Neural crest cell (in vitro differentiated cells): ENCODE measurements around the gene MTFP1. TPM values are rescaled to one million over a fixed set of nuclear protein-coding genes. Genes with fewer than 3 reads are reported as not detected.

ENCODE experiments used
- DNase-seq: peaks from one replicate; pipeline ENCODE4 v3.0.0; 2021; ENCODE audit warnings: low read depth, mixed read lengths, low spot score
- H3K27ac Mint-ChIP-seq: one replicate; pipeline ENCODE4 v1.8.0; 2021; ENCODE audit warnings: mild to moderate bottlenecking, mixed read lengths; ENCODE audit not compliant: unreplicated experiment
- H3K27me3 Mint-ChIP-seq: 2 replicates; pipeline ENCODE4 v1.8.0; 2021; ENCODE audit warnings: low read depth, mild to moderate bottlenecking, mixed read lengths
- H3K36me3 Mint-ChIP-seq: 2 replicates; pipeline ENCODE4 v1.8.0; 2021; ENCODE audit warnings: low read depth, mild to moderate bottlenecking, mixed read lengths
- H3K4me1 Mint-ChIP-seq: 2 replicates; pipeline ENCODE4 v1.8.0; 2021; ENCODE audit warnings: mixed read lengths
- H3K4me3 Mint-ChIP-seq: one replicate; pipeline ENCODE4 v1.8.0; 2021; ENCODE audit warnings: mild to moderate bottlenecking, mixed read lengths
- H3K9me3 Mint-ChIP-seq: 2 replicates; pipeline ENCODE4 v1.8.0; 2021; ENCODE audit warnings: mixed read lengths
- total RNA-seq: library from RNA; stranded (reverse); gene quantifications from 2 replicates; pipeline ENCODE4 v1.2.1, GENCODE V29; 2021
- TF ChIP-seq, protein P1 (sequence below): fragments of 200-600 bp; sonication (generic); conservative IDR thresholded peaks from 2 replicates; pipeline ENCODE4 v1.5.0; 2021; ENCODE audit warnings: antibody characterized with exemption, mild to moderate bottlenecking

MTFP1 gene
- total RNA-seq, 1 donor from 2014 or later: 37.4 TPM

DNA sequence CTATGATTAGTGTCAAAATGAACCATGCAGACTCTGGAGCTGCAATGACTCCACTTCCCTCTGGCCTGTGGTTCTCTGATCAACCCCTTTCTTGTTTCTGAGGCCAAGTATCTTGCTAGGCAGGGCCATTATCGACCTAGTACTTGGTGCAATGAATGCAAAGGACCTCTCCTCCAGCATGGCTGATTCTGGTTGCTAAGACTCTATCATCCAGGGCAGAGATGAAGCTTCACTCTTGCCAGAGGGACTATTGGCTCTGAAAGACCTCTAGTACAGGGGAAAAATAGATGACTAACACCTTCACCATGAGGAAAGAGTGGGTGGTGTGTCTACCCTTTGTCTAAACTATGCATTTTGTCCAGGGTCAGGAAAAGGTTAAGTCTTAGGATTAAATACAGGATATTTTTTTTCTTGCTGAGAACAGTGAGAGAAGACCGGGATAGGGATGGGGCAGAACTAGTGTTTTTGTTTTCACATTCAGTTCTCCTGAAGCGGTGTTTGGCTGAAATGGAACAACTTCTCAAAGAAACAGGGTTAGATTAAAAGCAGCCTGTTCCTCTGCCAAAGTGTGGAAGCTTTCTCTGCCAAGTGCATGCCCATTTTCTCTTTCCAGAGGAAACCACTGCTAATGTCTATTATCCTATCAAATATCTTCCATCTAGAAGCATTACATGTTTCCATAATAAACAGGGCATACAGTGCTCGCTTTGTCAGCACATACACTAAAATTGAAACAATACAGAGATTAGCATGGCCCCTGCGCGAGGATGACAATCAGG is 5.0 kb upstream of the MTFP1 start:
- no peaks in the 10 kb centered on the region for H3K27me3 Mint-ChIP-seq
- DNase-seq: no peak
- no peaks in the 10 kb centered on the region for H3K36me3 Mint-ChIP-seq
- H3K4me3 Mint-ChIP-seq: peak overlapping the region; percentile 31
- TF ChIP-seq, protein P1, sequence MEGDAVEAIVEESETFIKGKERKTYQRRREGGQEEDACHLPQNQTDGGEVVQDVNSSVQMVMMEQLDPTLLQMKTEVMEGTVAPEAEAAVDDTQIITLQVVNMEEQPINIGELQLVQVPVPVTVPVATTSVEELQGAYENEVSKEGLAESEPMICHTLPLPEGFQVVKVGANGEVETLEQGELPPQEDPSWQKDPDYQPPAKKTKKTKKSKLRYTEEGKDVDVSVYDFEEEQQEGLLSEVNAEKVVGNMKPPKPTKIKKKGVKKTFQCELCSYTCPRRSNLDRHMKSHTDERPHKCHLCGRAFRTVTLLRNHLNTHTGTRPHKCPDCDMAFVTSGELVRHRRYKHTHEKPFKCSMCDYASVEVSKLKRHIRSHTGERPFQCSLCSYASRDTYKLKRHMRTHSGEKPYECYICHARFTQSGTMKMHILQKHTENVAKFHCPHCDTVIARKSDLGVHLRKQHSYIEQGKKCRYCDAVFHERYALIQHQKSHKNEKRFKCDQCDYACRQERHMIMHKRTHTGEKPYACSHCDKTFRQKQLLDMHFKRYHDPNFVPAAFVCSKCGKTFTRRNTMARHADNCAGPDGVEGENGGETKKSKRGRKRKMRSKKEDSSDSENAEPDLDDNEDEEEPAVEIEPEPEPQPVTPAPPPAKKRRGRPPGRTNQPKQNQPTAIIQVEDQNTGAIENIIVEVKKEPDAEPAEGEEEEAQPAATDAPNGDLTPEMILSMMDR: no peak
- H3K4me1 Mint-ChIP-seq: peaks cover 45% of the 10 kb centered on the region
- H3K27ac Mint-ChIP-seq: no peak overlapping the region
- H3K9me3 Mint-ChIP-seq: no peaks in the 10 kb centered on the region

DNA sequence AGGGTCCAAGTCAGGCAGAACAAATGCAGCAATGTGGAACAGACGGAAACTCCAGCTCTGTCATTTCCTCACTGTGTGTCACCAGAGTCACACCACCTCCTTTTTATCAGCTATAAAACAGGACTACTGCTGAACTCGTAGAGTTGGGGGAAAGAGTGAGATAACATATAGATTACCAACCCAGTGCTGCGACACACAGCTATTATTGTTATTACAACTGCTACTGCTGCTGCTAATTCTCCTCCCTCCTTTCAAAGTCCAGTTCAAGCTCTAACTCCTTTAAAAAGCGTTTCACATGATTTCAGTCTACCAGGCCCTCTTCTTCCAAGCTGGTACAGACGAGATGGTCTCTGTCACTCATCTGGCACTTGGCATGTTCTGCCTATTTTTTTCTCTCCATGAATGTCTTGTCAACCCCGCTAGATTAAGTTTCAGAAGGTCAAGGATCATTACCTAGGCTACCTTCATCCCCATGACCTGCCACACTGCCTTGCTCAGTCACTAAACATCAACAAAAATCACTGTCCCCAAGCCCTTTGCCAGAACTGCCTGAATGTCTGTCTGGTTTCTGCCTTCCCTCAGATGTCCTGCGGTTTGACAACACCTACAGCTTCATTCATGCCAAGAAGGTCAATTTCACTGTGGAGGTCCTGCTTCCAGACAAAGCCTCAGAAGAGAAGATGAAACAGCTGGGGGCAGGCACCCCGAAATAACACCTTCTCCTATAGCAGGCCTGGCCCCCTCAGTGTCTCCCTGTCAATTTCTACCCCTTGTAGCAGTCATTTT is 3.7 kb upstream of the MTFP1 start:
- no peaks in the 10 kb centered on the region for H3K36me3 Mint-ChIP-seq
- H3K27ac Mint-ChIP-seq: no peak overlapping the region
- H3K4me1 Mint-ChIP-seq: peaks cover 57% of the 10 kb centered on the region
- TF ChIP-seq, protein P1: no peak
- no peak for DNase-seq
- peak overlapping the region; percentile 97 for H3K4me3 Mint-ChIP-seq
- no peaks in the 10 kb centered on the region for H3K9me3 Mint-ChIP-seq
- no peaks in the 10 kb centered on the region for H3K27me3 Mint-ChIP-seq

DNA sequence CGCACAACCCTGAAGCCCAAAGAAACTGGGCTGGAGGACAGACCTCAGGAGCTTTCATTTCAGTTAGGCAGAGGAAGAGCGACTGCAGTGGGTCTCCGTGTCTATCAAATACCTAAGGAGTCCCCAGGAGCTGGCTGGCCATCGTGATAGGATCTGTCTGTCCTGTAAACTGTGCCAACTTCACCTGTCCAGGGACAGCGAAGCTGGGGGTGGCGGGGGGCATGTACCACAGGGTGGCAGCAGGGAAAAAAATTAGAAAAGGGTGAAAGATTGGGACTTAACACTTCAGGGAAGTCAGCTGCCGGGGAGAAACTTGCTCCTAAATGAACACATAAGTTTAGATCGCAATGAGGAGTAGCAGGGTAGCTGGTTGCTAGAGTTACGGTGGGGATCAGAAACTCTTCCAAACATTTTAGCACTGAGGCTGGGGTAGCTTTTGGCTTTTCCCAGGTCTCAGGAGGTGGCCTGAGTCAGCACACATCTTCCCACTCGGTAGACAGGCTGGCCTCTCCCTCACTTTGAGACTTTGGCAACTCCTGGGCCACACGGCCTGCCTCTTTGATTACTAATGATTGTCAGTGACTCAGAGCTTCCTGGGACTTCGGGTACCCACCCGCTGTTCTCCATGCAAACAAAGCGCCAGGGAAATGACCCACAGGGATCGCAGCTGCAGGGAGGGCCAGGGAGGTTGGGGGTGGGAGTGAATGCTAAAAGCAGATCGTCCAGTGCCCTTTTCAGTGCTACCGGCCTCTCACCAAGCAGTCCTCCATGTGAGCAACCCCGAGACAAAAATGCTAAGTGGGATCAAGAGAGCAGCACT is 2.9 kb upstream of the MTFP1 start:
- DNase-seq: no peak
- H3K9me3 Mint-ChIP-seq: no peaks in the 10 kb centered on the region

DNA sequence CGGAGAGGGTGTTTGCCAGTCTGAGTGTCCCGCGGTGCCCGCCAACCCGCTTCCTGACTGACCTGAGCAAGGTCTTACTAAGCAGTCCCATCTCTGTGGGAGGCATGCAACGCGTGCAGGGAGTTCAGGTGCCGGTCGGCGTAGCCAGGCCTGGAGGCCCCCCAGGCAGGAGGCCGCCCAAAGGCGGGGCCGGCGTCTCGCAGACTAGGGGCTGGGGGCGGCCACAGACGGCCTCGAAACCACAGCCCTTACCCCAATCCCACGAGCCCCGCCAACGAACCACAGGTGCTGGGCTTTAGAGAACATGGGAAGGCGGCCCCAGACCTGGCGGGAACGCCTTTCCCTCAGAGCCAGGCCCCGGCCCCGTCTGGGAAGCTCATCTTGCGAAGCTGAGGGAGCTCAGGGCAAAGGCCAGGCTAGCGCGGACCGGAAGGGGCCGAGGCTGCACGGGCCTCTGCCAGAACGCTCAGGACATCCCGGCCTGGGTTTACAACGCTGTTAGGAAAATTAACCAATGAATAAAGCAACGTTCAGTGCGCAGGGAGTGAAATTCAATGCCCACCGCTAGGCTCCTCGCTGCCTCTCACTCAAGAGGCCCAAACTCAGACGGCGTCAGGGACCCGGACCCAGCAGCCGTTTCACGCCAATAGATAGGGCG is 2.1 kb upstream of the MTFP1 start:
- Mint-ChIP-seq H3K9me3 (no peaks in the 10 kb centered on the region), H3K36me3 (no peaks in the 10 kb centered on the region), H3K27ac (peak overlapping the region; percentile 96), H3K4me1 (peaks cover 59% of the 10 kb centered on the region), H3K4me3 (peak overlapping the region; percentile 97), H3K27me3 (no peaks in the 10 kb centered on the region)
- DNase-seq: no peak
- TF ChIP-seq, protein P1: peak; percentile 40

More for the DNA sequence above, 2.9 kb upstream of the MTFP1 start:
- no peaks in the 10 kb centered on the region for H3K27me3 Mint-ChIP-seq
- no peaks in the 10 kb centered on the region for H3K36me3 Mint-ChIP-seq
- TF ChIP-seq, protein P1: no peak
- H3K4me3 Mint-ChIP-seq: peak overlapping the region; percentile 97
- H3K27ac Mint-ChIP-seq: peak overlapping the region; percentile 92
- peaks cover 59% of the 10 kb centered on the region for H3K4me1 Mint-ChIP-seq
